ENCODE data around the gene TRAPPC10.

Gene TRAPPC10

DNA sequence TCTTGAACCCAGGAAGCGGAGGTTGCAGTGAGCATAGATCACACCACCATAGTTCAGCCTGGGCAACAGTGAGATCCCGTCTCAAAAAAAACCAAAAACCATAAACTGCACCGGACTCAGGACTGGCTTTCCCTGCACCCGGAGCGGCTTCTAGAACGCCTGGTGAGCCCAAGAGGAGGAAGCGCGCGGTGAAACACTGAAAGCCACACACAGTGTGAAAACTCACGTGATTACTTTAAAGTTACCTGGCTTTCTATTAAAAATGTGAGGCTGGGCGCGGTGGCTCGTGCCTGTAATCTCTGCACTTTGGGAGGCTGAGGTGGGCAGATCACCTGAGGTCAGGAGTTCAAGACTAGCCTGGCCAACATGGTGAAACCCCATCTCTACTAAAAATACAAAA lies 7.0 kb upstream of the TRAPPC10 start:
- DNase-seq: no peak

DNA sequence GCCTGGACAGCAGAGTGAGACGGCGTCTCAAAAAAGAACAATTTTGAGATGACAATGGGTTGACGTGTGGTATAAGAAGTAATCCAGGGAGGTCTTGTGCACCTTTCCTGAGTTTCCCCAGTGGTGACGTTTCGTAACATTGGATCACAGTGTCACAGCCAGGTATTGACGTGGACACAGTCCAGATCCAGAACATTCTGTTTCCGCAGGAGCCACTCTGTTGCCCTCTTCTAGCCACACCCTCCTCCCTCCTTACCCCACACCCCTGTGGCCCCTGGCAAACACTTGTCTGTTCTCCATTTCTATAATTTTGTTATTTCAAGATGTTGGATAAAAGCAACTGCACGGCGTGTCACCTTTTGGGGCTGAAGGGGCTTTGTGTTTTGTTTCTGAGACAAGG lies 6.5 kb upstream of the TRAPPC10 start:
- DNase-seq: no peak

DNA sequence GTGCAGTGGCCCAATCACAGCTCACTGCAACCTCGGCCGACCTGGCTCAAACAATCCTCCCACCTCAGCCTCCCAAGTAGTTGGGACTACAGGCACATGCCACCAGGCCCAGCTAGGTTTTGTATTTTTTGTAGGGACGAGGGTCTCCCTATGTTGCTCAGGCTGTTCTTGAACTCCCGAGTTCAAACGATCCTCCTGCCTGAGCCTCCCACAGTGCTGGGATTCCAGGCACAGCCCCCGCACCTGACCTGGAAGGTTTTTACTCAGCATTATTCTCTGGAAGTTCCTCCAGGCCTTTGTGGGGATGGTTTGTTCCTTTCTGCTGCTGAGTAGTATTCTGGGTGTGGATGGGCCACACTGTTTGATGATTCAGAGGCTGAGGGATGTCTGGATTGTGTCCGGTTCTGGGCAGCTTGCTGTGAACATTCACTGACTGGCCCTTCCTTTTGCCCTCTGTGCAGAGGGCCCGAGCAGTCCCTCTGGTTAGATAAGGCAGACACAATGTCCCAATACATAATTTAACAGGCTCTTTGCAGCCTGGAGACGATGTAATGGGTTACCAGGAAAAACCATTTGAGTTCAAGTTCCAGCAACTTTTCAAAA lies 6.0 kb upstream of the TRAPPC10 start:
- DNase-seq: no peak

DNA sequence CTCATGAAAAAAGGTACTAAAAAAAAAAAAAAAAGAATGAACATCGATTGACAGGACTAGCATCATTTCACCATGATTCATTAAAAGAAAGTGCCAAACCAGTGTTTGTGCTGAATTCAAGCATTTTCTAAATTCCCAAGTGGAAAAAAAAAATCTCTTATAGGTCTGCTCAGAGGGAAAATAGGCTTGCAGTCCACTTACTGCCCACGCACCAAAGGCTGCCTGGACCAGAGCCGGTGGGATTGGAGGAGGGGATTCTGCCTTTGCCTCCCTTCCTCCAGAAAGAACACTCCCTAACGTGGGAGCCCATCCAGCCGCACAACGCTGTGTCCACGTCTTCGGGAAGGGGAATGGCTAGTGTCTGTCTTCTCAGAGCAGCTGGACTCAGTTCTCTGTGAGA lies 5.5 kb upstream of the TRAPPC10 start:
- DNase-seq: no peak

DNA sequence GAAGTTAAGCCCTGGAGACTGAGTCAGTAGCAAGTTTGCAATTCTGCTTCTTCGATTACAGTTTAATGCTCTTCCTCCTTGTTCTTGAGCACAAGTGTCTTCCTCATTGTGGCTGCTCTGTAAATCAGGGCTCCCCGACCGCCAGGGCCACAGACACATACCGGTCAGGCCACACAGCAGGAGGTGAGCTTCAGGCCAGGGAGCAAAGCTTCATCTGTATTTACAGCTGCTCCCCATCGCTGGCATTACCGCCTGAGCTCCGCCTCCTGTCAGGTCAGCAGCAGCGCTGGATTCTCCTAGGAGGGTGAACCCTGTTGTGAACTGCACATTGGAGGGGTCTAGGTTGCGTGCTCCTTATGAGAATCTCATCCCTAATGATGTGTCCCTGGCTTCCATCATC lies 1.7 kb upstream of the TRAPPC10 start:
- no peak for DNase-seq

DNA sequence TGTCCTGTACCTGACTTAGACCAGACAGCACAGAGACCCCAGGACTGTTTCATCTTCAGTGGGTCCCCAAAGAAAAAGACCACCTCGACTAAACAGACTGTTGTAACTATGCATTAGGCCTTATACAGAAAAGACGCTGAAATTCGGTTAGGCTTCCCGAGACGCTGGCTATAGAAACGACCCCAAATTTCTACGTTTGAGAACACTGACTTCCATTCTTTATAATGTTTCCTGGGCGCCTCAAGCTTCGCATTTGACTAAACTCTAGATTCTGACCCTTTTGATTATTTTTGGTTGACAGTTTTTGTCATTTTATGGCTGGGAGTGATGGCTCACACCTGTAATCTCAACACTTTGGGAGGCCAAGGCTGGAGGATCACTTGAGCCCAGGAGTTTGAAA lies 986 bp upstream of the TRAPPC10 start:
- no peak for DNase-seq

DNA sequence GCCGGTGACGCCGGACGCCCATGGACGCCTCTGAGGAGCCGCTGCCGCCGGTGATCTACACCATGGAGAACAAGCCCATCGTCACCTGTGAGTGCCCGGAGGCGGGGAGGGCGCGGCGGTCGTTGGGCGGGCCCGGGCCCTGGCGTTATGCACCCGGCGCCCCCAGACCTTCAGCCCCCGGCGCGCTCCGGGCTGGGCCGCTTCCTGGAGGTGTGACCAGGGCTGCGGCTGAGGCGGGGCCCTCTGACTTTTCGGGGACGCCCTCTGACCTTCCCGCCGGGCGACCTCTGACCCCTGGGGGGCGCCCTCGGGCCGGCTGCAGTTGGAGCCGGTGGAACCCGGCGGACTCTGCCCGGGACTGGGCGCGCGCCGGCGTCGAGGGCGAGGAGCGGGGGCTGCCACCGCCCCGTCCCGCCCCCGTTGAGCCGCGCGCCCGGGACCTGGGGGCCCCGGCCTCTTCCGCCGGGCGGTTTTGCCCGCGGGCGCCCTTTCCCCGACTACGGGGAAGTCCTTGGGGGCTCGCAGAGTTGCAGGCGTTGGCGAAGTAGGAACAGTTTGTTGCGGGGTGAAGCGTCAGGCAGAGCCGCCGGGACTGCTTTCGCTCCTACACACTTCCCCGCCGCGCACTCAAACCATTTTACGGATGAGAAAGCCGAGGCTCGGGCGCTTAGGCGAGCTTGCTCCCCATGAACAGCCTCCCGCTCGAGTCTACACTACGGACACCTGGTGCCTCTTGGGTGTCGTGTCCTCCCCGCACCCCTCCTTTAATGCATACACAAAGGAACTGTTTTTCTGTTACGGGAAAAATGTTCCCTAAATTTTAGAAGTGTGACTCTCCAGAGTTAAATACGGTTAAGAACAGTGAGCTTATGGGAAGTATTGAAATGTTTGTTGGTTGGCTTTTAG lies 618 bp downstream of the TRAPPC10 start:
- DNase-seq: peak; percentile 91

DNA sequence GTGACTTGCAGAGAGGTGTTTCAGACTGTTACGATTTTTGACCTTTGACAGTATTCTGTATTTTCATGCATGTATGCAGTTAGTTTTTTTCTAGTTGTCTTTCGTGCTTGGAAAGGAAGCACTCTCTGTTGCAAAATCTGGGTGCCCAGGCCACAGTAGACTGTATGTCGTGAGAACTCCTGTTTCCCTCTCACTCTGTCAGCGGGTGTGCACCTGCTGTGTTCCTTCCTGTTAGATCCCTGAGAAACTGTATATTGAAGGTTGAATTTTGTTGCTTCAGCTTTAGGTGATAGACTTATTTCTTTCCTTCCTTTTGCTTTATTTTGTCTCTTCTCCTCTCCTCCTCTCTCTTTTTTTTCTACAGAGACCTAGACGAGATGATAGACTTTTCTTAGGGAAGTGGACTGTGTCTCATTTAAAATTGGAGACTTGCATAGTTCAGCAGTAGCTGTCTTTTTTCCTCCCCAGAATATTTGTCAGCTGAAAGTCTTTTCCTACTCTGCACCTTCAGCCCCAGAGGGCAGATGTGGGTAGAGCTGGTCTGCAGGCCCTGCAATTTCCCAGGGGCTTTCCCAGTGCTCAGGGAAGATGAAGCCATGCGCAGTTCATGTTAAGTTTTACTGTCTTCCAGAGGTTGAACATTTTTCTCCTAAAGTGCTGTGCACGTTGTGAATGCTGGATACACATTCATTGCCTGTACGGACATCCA lies 1.4 kb downstream of the TRAPPC10 start:
- peak; percentile 64 for DNase-seq

DNA sequence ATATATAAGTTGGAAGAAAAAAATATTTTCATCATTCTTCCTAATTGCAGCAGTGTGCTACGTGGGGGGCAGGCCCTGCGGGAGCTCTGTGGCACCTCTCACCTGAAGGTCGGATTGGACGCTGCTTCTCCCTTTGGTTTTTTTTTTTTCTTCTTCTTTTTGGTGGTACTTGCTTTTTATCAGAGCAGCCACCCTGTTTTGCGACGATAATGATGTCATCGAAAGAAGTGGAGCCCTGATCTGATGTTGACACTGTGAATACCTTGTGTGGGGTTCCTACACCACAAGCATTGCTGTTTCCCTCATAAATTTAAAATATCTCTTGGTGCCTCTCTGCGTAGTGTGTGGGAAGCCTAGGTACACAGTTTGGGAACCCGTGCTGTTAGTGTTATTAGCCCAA lies 5.5 kb downstream of the TRAPPC10 start:
- no peak for DNase-seq

DNA sequence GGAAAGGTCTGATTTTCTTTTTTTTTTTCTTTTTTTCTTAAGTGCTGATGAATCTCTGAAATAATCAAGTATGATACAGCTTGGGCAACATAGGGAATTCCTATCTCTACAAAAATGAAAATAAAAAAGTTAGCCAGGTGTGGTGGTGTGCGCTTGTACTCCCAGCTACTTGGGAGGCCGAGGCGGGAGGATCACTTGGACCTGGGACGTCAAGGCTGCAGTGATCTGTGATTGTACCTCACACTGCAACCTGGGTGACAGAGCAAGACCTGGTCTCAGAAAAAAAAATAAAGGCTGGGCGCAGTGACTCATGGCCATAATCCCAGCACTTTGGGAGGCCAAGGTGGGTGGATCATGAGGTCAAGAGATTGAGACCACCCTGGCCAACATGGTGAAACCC lies 6.0 kb downstream of the TRAPPC10 start:
- no peak for DNase-seq

DNA sequence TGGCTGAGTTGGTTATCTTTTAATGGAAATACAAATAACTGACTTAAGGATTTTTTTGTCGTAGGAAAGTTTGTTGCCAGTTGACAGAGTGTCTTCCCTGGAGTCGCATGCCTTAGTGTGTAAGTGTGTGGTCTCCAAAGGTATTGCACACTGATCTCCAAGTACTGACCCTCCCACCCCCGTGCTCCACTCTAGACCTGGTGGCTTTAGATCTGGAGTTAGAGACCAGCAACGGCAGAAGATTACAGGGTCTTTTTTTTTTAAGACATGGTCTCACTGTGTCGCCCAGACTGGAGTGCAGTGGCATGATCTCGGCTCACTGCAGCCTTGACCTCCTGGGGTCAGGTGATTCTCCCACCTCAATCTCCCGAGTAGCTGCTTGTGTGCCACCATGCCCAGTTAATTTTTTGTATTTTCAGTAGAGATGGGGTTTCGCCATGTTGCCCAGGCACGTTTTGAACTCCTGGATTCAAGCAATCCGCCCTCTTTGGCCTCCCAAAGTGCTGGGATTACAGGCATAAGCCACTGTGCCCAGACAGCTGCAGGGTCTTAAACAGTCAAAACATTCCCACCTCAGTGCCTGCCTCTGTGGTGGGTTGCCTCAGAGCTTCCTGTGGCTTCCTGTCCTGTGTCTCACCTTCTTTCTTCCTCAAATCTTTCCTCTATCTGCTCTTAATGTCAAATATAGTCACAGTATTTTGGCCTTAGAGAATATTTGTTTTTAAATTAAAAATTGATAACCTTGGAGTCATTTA lies 6.9 kb downstream of the TRAPPC10 start:
- no peak for DNase-seq

DNA sequence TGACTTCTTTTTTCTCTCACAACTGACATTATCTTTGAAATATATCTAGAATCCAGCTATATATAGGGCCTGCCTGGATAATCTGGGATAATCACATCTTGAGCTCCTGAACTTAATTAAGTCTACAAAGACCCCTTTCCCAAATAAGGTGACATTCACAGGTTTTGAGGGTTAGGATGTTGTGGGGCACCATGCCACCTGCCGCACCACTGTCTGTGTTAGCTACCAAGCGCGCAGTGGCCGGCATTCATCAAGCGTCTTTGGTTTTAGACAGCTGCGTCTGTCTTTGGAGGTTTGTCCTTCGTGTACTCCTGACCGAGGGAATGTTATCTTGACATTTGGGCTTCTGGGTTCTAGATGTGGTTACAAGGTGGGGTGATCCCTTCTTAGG lies 7.5 kb downstream of the TRAPPC10 start:
- DNase-seq: no peak

DNA sequence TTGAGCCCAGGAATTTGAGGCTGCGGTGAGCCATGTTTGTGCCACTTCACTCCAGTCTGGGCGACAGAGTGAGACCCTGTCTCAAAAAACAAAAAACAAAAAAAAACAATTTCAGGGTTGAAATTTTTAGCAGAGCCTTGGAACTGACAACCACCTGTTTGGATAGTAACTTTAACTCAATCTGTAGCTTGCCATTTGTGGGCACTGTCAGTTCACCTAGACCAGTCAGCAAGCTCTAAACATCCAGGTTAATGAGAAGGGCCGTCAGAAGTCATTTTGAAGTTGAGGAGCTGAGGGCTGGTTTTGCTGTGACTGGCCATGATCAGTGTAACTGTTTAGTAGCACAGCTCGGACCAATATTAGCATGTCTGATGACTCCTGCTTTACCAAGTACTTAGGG lies 8.4 kb downstream of the TRAPPC10 start:
- DNase-seq: no peak

DNA sequence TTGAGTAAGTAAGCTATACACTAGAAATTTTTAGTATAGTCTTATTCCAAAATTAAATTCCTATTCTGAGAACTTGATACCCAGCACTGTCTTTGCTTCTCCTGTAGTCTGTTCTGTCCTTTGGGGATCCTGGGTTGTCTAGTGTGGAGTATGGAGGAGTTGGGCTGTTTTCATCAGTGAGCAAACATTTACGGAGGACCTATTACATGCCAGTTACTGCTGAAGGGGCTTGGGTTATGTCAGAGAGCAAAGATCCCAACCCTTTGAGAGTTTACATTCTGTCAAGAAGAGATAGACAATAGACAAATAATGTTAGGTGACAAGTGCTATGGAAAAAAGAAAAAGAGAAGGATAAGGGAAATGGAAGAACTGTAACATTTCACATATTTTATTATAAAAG lies 9.0 kb downstream of the TRAPPC10 start:
- DNase-seq: no peak

DNA sequence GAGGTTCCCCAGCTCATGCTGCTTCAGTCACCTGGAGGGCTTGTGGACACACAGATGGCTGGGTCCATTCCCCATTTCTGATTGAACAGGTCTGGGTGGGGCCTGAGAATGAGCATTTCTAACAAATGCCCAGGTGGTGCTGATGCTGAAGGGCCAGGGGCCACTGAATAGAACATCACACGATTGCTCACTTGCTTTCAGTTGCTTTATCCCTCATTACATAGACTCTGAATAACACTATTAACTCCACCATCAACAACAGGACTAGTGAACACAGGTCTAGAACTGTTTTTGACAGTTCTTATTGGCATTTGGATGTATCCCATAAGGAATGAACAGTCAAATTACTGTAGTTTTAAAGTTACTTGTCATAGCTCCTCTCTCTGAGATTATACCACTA lies 12.1 kb downstream of the TRAPPC10 start:
- DNase-seq: no peak

DNA sequence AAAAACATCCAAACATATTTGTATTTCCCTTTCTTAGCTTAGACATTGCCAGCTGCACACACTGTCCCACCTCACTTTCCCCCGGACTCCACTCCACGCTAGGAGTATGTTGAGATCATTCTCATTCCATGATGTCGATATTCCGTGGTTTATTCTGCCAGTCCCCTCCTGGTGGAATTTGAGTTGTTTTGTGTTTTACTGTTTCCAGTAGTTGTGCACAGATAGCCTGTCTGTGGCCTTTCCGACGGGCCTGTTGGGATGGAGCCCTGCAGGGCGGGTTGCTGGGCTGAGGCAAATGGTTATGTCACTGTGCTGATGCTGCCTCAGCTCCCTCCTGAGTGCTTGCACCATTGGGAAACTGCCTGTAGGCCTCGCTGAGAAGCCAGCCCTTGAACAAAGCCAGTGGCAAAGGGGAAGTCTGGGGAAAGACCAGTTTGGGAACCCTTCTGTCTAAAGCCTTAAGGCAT lies 12.8 kb downstream of the TRAPPC10 start:
- no peak for DNase-seq

DNA sequence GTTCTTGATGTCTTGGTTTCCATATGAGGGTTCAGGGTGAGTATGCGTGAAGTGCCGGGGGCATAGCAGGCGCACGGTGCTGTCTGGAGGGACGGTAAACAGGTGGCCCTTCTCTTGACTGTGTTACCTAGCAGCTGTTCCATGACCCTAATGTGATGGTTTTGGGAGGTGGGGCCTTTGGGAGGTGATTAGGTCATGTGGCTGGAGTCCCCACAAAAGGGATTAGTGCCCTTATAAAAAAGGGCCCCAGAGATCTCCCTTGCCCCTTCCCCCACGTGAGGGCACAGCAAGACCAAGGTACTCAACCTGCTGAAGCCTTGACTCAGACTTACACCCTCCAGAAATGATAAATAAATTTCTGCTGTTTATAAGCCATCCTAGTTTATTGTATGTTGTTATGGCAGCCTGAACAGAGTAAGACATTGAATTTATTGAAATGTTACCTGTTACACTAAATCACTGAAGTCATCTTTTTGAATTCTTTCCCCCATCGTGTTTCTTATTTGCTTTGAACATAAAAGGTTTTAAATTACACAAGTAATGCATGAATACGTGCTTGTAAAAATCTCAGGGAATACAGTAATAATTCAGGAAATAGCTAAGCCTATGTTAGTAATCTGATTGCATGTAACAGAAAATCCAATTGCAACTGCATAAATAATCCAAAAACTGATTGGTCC lies 15.6 kb downstream of the TRAPPC10 start:
- DNase-seq: no peak

DNA sequence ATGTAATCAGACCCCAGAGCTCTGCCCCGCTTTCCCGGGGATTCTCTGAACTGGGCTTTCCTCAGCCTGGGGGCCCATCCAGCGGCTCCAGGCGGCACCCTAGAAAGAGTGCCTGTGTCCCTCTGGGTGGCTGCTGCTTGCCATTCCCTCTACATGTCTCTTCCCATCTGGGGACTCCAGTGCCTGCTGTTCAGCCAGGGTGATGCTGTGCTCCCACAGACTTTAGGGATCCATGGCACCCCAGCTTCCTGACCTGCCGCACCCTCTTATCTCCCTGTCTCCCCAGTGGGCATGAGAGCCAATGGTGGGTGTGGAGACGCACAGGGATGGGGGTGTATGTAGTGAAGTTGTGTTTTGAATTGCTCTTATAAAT lies 16.2 kb downstream of the TRAPPC10 start:
- no peak for DNase-seq

DNA sequence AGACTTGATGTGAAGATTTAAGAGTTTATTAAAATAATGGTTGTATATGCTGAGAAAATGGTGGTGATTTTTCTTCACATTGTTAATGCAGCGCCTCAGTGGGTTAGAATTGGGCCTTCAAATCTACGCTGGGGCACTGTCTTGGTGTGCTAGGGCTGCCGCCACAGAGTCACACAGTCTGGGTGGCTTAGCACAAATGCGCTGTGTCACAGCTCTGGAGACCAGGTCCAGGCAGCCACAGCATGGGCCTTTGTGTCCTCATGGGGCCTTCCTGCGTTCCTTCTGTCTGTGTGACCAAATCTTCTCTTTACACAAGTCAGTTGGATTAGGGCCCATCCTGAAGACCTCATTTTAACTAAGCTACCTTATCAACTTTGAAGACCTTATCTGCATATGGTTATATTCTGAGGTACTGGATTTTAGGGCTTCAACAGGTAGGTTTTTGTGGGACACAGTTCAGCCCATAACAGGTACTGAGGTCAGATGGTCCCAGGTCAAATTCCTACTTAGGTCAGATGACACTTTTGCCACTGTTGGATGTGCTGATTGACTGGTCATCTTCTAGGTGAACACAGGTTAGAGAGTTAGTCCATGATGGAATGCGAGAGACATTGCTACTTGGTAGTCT lies 17.5 kb downstream of the TRAPPC10 start:
- DNase-seq: no peak

DNA sequence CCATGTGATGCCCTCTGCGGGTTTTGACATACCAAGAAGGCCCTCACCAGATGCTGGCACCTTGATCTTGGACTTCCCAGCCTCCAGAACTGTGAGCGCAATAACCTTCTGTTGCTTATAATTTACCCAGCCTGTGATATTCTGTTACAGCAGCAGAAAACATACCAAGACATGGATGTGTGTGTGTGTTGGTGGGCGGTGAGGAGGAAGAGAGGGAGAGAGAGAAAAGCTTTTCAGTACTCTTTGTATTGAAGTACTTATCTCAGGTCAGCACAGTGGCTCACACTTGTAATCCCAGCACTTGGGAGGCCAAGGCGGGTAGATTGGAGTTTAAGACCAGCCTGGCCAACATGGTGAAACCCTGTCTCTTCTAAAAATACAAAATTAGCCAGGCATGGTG lies 23.1 kb downstream of the TRAPPC10 start:
- DNase-seq: no peak

DNA sequence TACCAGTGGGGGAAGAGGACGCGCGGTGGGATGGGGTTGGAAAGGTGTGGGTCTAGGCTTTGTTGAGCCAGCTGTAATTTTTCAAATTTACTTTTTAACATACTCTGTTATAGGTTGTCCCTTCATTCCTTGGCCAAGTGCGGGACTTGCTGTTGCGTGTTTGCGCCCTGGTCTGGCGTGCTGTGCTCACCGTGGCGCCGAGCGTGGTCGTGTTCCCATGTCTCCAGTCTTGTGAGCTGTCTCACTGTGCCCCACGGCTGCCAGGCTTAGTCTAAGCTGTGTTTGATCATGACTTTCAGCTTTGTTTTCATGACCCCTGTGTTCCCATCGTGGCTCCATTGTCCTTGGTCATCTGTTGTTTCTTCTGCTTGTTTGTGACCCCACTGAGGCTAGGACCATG lies 26.0 kb downstream of the TRAPPC10 start:
- DNase-seq: no peak

DNA sequence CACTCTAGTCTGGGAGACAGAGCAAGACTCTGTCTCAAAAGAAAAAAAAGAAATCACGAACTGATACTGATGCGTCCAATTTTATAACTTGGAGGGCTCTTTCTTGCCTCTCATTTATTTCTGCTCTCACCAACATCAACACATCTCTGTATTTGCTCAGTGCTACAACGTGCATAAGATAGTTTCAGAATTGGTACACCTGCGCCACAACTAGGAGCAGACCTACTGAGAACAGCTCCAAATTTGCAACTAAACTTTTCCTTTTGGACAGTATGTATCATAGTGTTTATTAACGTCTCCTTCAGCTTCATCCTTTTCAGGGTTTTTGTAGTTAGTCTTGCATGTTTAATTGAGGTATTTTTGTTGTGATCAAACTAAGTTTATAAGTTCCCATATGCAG lies 27.7 kb downstream of the TRAPPC10 start:
- DNase-seq: no peak
